Epithelial cell of proximal tubule (primary cell): ENCODE measurements around the gene NRP2. TPM values are rescaled to one million over a fixed set of nuclear protein-coding genes. Genes with fewer than 3 reads are reported as not detected.

ENCODE experiments used
- DNase-seq: peaks from one replicate; pipeline ENCODE4 v3.0.0-alpha.2; 2011; ENCODE audit warnings: low read depth
- H3K4me3 ChIP-seq: 2 replicates; pipeline ENCODE4 v1.5.1; 2011; ENCODE audit warnings: low read depth, mild to moderate bottlenecking, low read length
- CTCF ChIP-seq: conservative IDR thresholded peaks from 2 replicates; pipeline ENCODE4 v1.5.1; 2012; ENCODE audit warnings: low read depth, mild to moderate bottlenecking, low read length
- total RNA-seq: library from RNA; depleted of rRNA; stranded (reverse); fragments of >200 nt; gene quantifications from 2 replicates; pipeline ENCODE4 v1.2.3, GENCODE V29; 2015

The NRP2 gene
- total RNA-seq, 1 donor from 2014 or later, result 36.5 TPM

- no peak for TF ChIP-seq CTCF
- no peak overlapping the region for H3K4me3 ChIP-seq
- no peak for DNase-seq
Observed at GRCh38 chr2:205776720-205777119, 94.4 kb downstream of the NRP2 start.

GRCh38 chr2:205778356-205778755 lies 96.1 kb downstream of the NRP2 start:
- DNase-seq, result no peak
- no peak overlapping the region for H3K4me3 ChIP-seq
- no peak for TF ChIP-seq CTCF

- DNase-seq, result no peak
- no peak for TF ChIP-seq CTCF
- no peak overlapping the region for H3K4me3 ChIP-seq
Observed at GRCh38 chr2:205780645-205781044, 98.3 kb downstream of the NRP2 start.

GRCh38 chr2:205781244-205781931 lies 99.1 kb downstream of the NRP2 start:
- DNase-seq, result no peak
- H3K4me3 ChIP-seq, result no peak overlapping the region
- no peak for TF ChIP-seq CTCF

- no peak for DNase-seq
- TF ChIP-seq CTCF, result no peak
- no peak overlapping the region for H3K4me3 ChIP-seq
Observed at GRCh38 chr2:205782941-205783340, 100.6 kb downstream of the NRP2 start.

GRCh38 chr2:205783872-205784499 lies 101.7 kb downstream of the NRP2 start:
- no peak for TF ChIP-seq CTCF
- no peak overlapping the region for H3K4me3 ChIP-seq
- no peak for DNase-seq
